Mesothelial cell of epicardium (in vitro differentiated cells): ENCODE results near the gene ANXA7. TPM values are rescaled to one million over a fixed set of nuclear protein-coding genes. Genes with fewer than 3 reads are reported as not detected.
"Not testable (repeated sequence)": the region's sequence is repeated elsewhere in the genome, so short reads cannot be mapped to it uniquely, and the experiment has no call there.

ENCODE experiments used
- DNase-seq, 2 experiments: peaks; one replicate each; pipeline ENCODE4 v3.0.0; 2021; ENCODE audit warnings: low spot score in 2 of 2; ENCODE audit not compliant: unreplicated experiment in 2 of 2
- H3K27ac Mint-ChIP-seq: 2 replicates; pipeline ENCODE4 v1.8.0; 2021; ENCODE audit warnings: mixed read lengths
- H3K27me3 Mint-ChIP-seq: 2 replicates; pipeline ENCODE4 v1.8.0; 2021; ENCODE audit warnings: low read depth, mixed read lengths
- H3K36me3 Mint-ChIP-seq: 2 replicates; pipeline ENCODE4 v1.8.0; 2021; ENCODE audit warnings: mixed read lengths
- H3K4me1 Mint-ChIP-seq: 2 replicates; pipeline ENCODE4 v1.8.0; 2021; ENCODE audit warnings: mixed read lengths
- H3K4me3 Mint-ChIP-seq: 2 replicates; pipeline ENCODE4 v1.8.0; 2021; ENCODE audit warnings: mild to moderate bottlenecking, moderate library complexity, mixed read lengths
- H3K9me3 Mint-ChIP-seq: 2 replicates; pipeline ENCODE4 v1.8.0; 2021; ENCODE audit warnings: mixed read lengths
- CTCF ChIP-seq: fragments of 200-600 bp; sonication (generic); IDR thresholded peaks from one replicate; pipeline ENCODE4 v1.5.0; 2021; ENCODE audit warnings: antibody characterized with exemption; ENCODE audit not compliant: unreplicated experiment
- total RNA-seq: library from RNA; stranded (reverse); gene quantifications from 3 replicates; pipeline ENCODE4 v1.2.1, GENCODE V29; 2021

ANXA7 gene
- total RNA-seq, 1 donor from 2014 or later: 39.4 TPM

GRCh38 chr10:73399063-73399462, 14.8 kb downstream of the ANXA7 start:
- no peak for DNase-seq
- no peaks in the 10 kb centered on the region for H3K9me3 Mint-ChIP-seq
- H3K27me3 Mint-ChIP-seq: no peaks in the 10 kb centered on the region
- H3K4me1 Mint-ChIP-seq: no peaks in the 10 kb centered on the region
- H3K4me3 Mint-ChIP-seq: no peak overlapping the region
- H3K27ac Mint-ChIP-seq: no peak overlapping the region
- H3K36me3 Mint-ChIP-seq: peaks cover 24% of the 10 kb centered on the region
- no peak for TF ChIP-seq CTCF

GRCh38 chr10:73398024-73398423, 15.8 kb downstream of the ANXA7 start:
- TF ChIP-seq CTCF: no peak
- H3K4me1 Mint-ChIP-seq: no peaks in the 10 kb centered on the region
- DNase-seq: no peak
- no peaks in the 10 kb centered on the region for H3K9me3 Mint-ChIP-seq
- no peak overlapping the region for H3K27ac Mint-ChIP-seq
- no peaks in the 10 kb centered on the region for H3K27me3 Mint-ChIP-seq
- H3K4me3 Mint-ChIP-seq: no peak overlapping the region
- H3K36me3 Mint-ChIP-seq: peaks cover 30% of the 10 kb centered on the region

GRCh38 chr10:73394325-73394724, 19.5 kb downstream of the ANXA7 start:
- H3K4me3 Mint-ChIP-seq, H3K4me1 Mint-ChIP-seq, DNase-seq, H3K9me3 Mint-ChIP-seq, H3K27ac Mint-ChIP-seq, H3K27me3 Mint-ChIP-seq: not testable (repeated sequence)
- H3K36me3 Mint-ChIP-seq: peaks cover 42% of the 10 kb centered on the region

GRCh38 chr10:73388228-73388627, 25.6 kb downstream of the ANXA7 start:
- peaks cover 41% of the 10 kb centered on the region for H3K36me3 Mint-ChIP-seq
- no peak overlapping the region for H3K4me3 Mint-ChIP-seq
- H3K27ac Mint-ChIP-seq: no peak overlapping the region
- no peak for DNase-seq
- no peaks in the 10 kb centered on the region for H3K9me3 Mint-ChIP-seq
- H3K27me3 Mint-ChIP-seq: no peaks in the 10 kb centered on the region
- TF ChIP-seq CTCF: no peak
- no peaks in the 10 kb centered on the region for H3K4me1 Mint-ChIP-seq

GRCh38 chr10:73386583-73386982, 27.3 kb downstream of the ANXA7 start:
- Mint-ChIP-seq H3K9me3 (no peaks in the 10 kb centered on the region), H3K27me3 (no peaks in the 10 kb centered on the region), H3K36me3 (peaks cover 37% of the 10 kb centered on the region), H3K4me3 (no peak overlapping the region), H3K4me1 (no peaks in the 10 kb centered on the region), H3K27ac (no peak overlapping the region)
- no peak for TF ChIP-seq CTCF
- no peak for DNase-seq

- DNase-seq: no peak
- Mint-ChIP-seq H3K4me1 (no peaks in the 10 kb centered on the region), H3K27me3 (no peaks in the 10 kb centered on the region), H3K4me3 (no peak overlapping the region), H3K27ac (no peak overlapping the region), H3K36me3 (peaks cover 26% of the 10 kb centered on the region), H3K9me3 (no peaks in the 10 kb centered on the region)
- TF ChIP-seq CTCF: no peak
Measured at GRCh38 chr10:73379064-73379748, 34.7 kb downstream of the ANXA7 start.
